Ishikawa (cell line): ENCODE measurements around the gene SALL4.

Experiments
- TAF1 ChIP-seq: IDR thresholded peaks from 2 replicates; pipeline ENCODE4 v1.6.1; 2012; ENCODE audit warnings: low read depth, mild to moderate bottlenecking
- TEAD4 ChIP-seq: IDR thresholded peaks from 2 replicates; pipeline ENCODE4 v1.6.1; 2012
- ZBTB7A ChIP-seq: IDR thresholded peaks from 2 replicates; pipeline ENCODE4 v1.6.1; 2012; ENCODE audit warnings: low read depth
- TF ChIP-seq, protein P1 (sequence below): IDR thresholded peaks from 2 replicates; pipeline ENCODE4 v1.6.1; 2012

DNA sequence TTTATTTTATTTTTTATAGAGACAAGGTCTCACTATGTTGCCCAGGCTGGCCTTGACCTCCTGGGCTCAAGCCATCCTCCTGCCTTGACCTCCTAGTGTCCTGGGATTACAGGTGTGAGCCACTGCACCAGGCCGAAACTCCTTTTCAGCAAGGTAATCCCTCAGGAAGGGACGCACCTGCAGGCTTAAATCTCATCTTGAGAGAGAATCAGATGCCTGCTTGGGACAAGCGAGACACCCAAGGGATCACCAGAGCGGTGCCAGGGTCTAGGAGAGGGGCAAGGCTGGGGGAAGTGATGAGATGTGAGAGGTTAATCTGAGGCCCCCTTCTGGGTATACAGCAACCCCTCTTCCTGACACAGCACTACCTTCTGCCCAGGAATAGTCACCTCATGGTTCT lies 30.1 kb downstream of the SALL4 start:
- TF ChIP-seq, protein P1, sequence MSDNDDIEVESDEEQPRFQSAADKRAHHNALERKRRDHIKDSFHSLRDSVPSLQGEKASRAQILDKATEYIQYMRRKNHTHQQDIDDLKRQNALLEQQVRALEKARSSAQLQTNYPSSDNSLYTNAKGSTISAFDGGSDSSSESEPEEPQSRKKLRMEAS = no peak
- no peak for TF ChIP-seq TAF1
- TF ChIP-seq TEAD4 = no peak
- no peak for TF ChIP-seq ZBTB7A
